ENCODE measurements around the gene EPB41L4B. TPM values are rescaled to one million over a fixed set of nuclear protein-coding genes. Genes with fewer than 3 reads are reported as not detected.
"Not testable (repeated sequence)": the region's sequence is repeated elsewhere in the genome, so short reads cannot be mapped to it uniquely, and the experiment has no call there.

EPB41L4B gene
- total RNA-seq: 6.0 TPM
- 1.2 TPM for polyA plus RNA-seq

GRCh38 chr9:109320742-109321448 lies at the start of gene EPB41L4B:
Gene EPB41L4B (minus strand): TSS chr9:109321059. CDS start chr9:109320446, 613 bp downstream.
- H3K36me3 ChIP-seq (ENCODE audit: insufficient read depth): no peaks in the 10 kb centered on the region
- no peak for DNase-seq (ENCODE audit: extremely low spot score)
- WGBS: under 1% methylated on average over 71 of the region's 72 CpGs
- no peak within 1 kb of the TSS for H3K27ac ChIP-seq (ENCODE audit: low read depth)
- peak within 1 kb of the TSS; percentile 79 for H3K4me3 ChIP-seq (ENCODE audit: low read depth, low read length)
- no peaks in the 10 kb centered on the region for H3K4me1 ChIP-seq (ENCODE audit: insufficient read depth)

GRCh38 chr9:109369285-109369684 lies 48.4 kb upstream of the EPB41L4B start:
- no peak for DNase-seq (ENCODE audit: extremely low spot score)
- Histone ChIP-seq H3K27ac (ENCODE audit: low read depth) (no peak overlapping the region), H3K36me3 (ENCODE audit: insufficient read depth) (no peaks in the 10 kb centered on the region), H3K4me3 (ENCODE audit: low read depth, low read length) (no peak overlapping the region), H3K4me1 (ENCODE audit: insufficient read depth) (no peaks in the 10 kb centered on the region)
- WGBS: 66% methylated on average over 2 of the region's 2 CpGs

- 84% methylated on average over 5 of the region's 5 CpGs for WGBS
- H3K36me3 ChIP-seq (ENCODE audit: insufficient read depth): no peaks in the 10 kb centered on the region
- no peak overlapping the region for H3K4me3 ChIP-seq (ENCODE audit: low read depth, low read length)
- H3K27ac ChIP-seq (ENCODE audit: low read depth): no peak overlapping the region
- H3K4me1 ChIP-seq (ENCODE audit: insufficient read depth): no peaks in the 10 kb centered on the region
- DNase-seq (ENCODE audit: extremely low spot score): no peak
Observed at GRCh38 chr9:109360771-109361170, 39.9 kb upstream of the EPB41L4B start.

GRCh38 chr9:109358968-109359603 lies 38.2 kb upstream of the EPB41L4B start:
- H3K27ac ChIP-seq (ENCODE audit: low read depth); DNase-seq (ENCODE audit: extremely low spot score); H3K36me3 ChIP-seq (ENCODE audit: insufficient read depth); H3K4me1 ChIP-seq (ENCODE audit: insufficient read depth); H3K4me3 ChIP-seq (ENCODE audit: low read depth, low read length): not testable (repeated sequence)
- 82% methylated on average over 8 of the region's 8 CpGs for WGBS

- 85% methylated on average over 21 of the region's 21 CpGs for WGBS
- no peak overlapping the region for H3K27ac ChIP-seq (ENCODE audit: low read depth)
- no peak overlapping the region for H3K4me3 ChIP-seq (ENCODE audit: low read depth, low read length)
- H3K4me1 ChIP-seq (ENCODE audit: insufficient read depth): no peaks in the 10 kb centered on the region
- no peaks in the 10 kb centered on the region for H3K36me3 ChIP-seq (ENCODE audit: insufficient read depth)
- DNase-seq (ENCODE audit: extremely low spot score): no peak
Observed at GRCh38 chr9:109355564-109356297, 34.9 kb upstream of the EPB41L4B start.

GRCh38 chr9:109354190-109354589 lies 33.3 kb upstream of the EPB41L4B start:
- Histone ChIP-seq H3K27ac (ENCODE audit: low read depth) (no peak overlapping the region), H3K36me3 (ENCODE audit: insufficient read depth) (no peaks in the 10 kb centered on the region), H3K4me3 (ENCODE audit: low read depth, low read length) (no peak overlapping the region), H3K4me1 (ENCODE audit: insufficient read depth) (no peaks in the 10 kb centered on the region)
- 79% methylated on average over 2 of the region's 2 CpGs for WGBS
- no peak for DNase-seq (ENCODE audit: extremely low spot score)

GRCh38 chr9:109351032-109351431 lies 30.2 kb upstream of the EPB41L4B start:
- Histone ChIP-seq H3K27ac (ENCODE audit: low read depth) (no peak overlapping the region), H3K36me3 (ENCODE audit: insufficient read depth) (no peaks in the 10 kb centered on the region), H3K4me3 (ENCODE audit: low read depth, low read length) (no peak overlapping the region), H3K4me1 (ENCODE audit: insufficient read depth) (no peaks in the 10 kb centered on the region)
- DNase-seq (ENCODE audit: extremely low spot score): no peak
- 78% methylated on average over 5 of the region's 5 CpGs for WGBS

GRCh38 chr9:109349421-109349846 lies 28.6 kb upstream of the EPB41L4B start:
- H3K4me1 ChIP-seq (ENCODE audit: insufficient read depth): no peaks in the 10 kb centered on the region
- no peaks in the 10 kb centered on the region for H3K36me3 ChIP-seq (ENCODE audit: insufficient read depth)
- H3K4me3 ChIP-seq (ENCODE audit: low read depth, low read length): no peak overlapping the region
- DNase-seq (ENCODE audit: extremely low spot score): no peak
- H3K27ac ChIP-seq (ENCODE audit: low read depth): no peak overlapping the region

GRCh38 chr9:109346904-109347303 lies 26.0 kb upstream of the EPB41L4B start:
- Histone ChIP-seq H3K27ac (ENCODE audit: low read depth) (no peak overlapping the region), H3K36me3 (ENCODE audit: insufficient read depth) (no peaks in the 10 kb centered on the region)
- WGBS: 79% methylated on average over 3 of the region's 3 CpGs

GRCh38 chr9:109344866-109345265 lies 24.0 kb upstream of the EPB41L4B start:
- DNase-seq (ENCODE audit: extremely low spot score): no peak
- H3K4me1 ChIP-seq (ENCODE audit: insufficient read depth): no peaks in the 10 kb centered on the region
- no peak overlapping the region for H3K27ac ChIP-seq (ENCODE audit: low read depth)
- no peaks in the 10 kb centered on the region for H3K36me3 ChIP-seq (ENCODE audit: insufficient read depth)
- WGBS: 75% methylated on average over 3 of the region's 3 CpGs
- H3K4me3 ChIP-seq (ENCODE audit: low read depth, low read length): no peak overlapping the region

More at GRCh38 chr9:109346904-109347303, 26.0 kb upstream of the EPB41L4B start:
- no peaks in the 10 kb centered on the region for H3K4me1 ChIP-seq (ENCODE audit: insufficient read depth)
- no peak for DNase-seq (ENCODE audit: extremely low spot score)
- no peak overlapping the region for H3K4me3 ChIP-seq (ENCODE audit: low read depth, low read length)

- no peak for DNase-seq (ENCODE audit: extremely low spot score)
- H3K36me3 ChIP-seq (ENCODE audit: insufficient read depth): no peaks in the 10 kb centered on the region
- no peak overlapping the region for H3K27ac ChIP-seq (ENCODE audit: low read depth)
- H3K4me3 ChIP-seq (ENCODE audit: low read depth, low read length): no peak overlapping the region
- WGBS: 80% methylated on average over 4 of the region's 4 CpGs
- no peaks in the 10 kb centered on the region for H3K4me1 ChIP-seq (ENCODE audit: insufficient read depth)
Observed at GRCh38 chr9:109342878-109343277, 22.0 kb upstream of the EPB41L4B start.

- WGBS: 48% methylated on average over 6 of the region's 6 CpGs
- no peaks in the 10 kb centered on the region for H3K36me3 ChIP-seq (ENCODE audit: insufficient read depth)
- no peak overlapping the region for H3K27ac ChIP-seq (ENCODE audit: low read depth)
- DNase-seq (ENCODE audit: extremely low spot score): no peak
- no peaks in the 10 kb centered on the region for H3K4me1 ChIP-seq (ENCODE audit: insufficient read depth)
- H3K4me3 ChIP-seq (ENCODE audit: low read depth, low read length): no peak overlapping the region
Observed at GRCh38 chr9:109341561-109341960, 20.7 kb upstream of the EPB41L4B start.

GRCh38 chr9:109340979-109341378 lies 20.1 kb upstream of the EPB41L4B start:
- H3K36me3 ChIP-seq (ENCODE audit: insufficient read depth): not testable (repeated sequence)

GRCh38 chr9:109336409-109336808 lies 15.6 kb upstream of the EPB41L4B start:
- Histone ChIP-seq H3K4me1 (ENCODE audit: insufficient read depth) (peaks cover 1% of the 10 kb centered on the region), H3K36me3 (ENCODE audit: insufficient read depth) (no peaks in the 10 kb centered on the region), H3K27ac (ENCODE audit: low read depth) (no peak overlapping the region), H3K4me3 (ENCODE audit: low read depth, low read length) (no peak overlapping the region)
- DNase-seq (ENCODE audit: extremely low spot score): no peak
- 81% methylated on average over 3 of the region's 3 CpGs for WGBS

More at GRCh38 chr9:109340979-109341378, 20.1 kb upstream of the EPB41L4B start:
- not testable (repeated sequence) for H3K4me3 ChIP-seq (ENCODE audit: low read depth, low read length); DNase-seq (ENCODE audit: extremely low spot score); H3K4me1 ChIP-seq (ENCODE audit: insufficient read depth); H3K27ac ChIP-seq (ENCODE audit: low read depth)
- 92% methylated on average over 7 of the region's 7 CpGs for WGBS

Data from urinary bladder (tissue), 4 donors.